ENCODE data around the gene AHNAK.
"Not testable (repeated sequence)": the region's sequence is repeated elsewhere in the genome, so short reads cannot be mapped to it uniquely, and the experiment has no call there.

The AHNAK gene

GRCh38 chr11:62450543-62451240, 95.9 kb downstream of the AHNAK start:
- in situ Hi-C loops (cut with MboI; ENCODE audit: low sequenced_read_pairs, unreplicated experiment): no loop called here
- DNase-seq (ENCODE audit: low spot score): no peak

DNA sequence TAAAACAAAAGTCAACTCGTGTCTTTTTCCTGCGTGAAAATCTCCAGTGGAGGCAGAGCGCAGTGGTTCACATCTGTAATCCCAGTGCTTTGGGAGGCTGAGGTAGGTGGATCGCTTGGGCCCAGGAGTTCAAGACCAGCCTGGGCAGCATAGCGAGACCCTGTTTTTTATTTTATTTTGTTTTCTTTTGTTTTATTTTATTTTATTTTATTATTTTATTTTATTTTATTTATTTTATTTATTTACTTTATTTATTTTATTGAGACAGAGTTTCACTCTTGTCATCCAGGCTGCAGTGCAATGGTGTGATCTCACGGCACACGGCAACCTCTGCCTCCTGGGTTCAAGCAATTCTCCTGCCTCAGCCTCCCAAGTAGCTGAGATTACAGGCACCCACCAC, 96.7 kb downstream of the AHNAK start:
- DNase-seq (ENCODE audit: low spot score); in situ Hi-C loops (cut with MboI; ENCODE audit: low sequenced_read_pairs, unreplicated experiment): not testable (repeated sequence)

More at GRCh38 chr11:62450543-62451240, 95.9 kb downstream of the AHNAK start:
- TF ChIP-seq, protein P1, sequence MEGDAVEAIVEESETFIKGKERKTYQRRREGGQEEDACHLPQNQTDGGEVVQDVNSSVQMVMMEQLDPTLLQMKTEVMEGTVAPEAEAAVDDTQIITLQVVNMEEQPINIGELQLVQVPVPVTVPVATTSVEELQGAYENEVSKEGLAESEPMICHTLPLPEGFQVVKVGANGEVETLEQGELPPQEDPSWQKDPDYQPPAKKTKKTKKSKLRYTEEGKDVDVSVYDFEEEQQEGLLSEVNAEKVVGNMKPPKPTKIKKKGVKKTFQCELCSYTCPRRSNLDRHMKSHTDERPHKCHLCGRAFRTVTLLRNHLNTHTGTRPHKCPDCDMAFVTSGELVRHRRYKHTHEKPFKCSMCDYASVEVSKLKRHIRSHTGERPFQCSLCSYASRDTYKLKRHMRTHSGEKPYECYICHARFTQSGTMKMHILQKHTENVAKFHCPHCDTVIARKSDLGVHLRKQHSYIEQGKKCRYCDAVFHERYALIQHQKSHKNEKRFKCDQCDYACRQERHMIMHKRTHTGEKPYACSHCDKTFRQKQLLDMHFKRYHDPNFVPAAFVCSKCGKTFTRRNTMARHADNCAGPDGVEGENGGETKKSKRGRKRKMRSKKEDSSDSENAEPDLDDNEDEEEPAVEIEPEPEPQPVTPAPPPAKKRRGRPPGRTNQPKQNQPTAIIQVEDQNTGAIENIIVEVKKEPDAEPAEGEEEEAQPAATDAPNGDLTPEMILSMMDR (IDR thresholded peaks at IDR 0.05; ENCODE audit: borderline replicate concordance, control extremely low read depth, extremely low read depth, insufficient read depth, missing control alignments): no peak

DNA sequence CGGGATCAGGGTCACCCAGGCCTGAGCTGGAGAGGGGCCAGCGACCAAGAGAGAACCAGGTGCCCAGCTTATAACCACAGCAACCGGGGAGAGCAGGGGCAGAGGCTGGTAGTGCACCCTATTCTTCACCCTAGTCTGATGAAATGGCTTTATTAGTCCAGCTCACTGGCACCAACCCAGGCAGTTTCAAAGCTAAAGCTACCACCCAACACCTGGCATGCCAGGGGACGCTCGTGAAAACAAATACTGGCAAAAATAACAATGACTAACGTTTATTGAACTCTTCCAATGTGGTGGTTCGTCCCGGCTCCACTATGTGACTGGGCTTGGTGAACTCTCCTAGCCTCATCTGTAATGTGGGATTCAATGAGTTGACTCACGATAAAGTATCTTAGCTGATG, 97.2 kb downstream of the AHNAK start:
- TF ChIP-seq, protein P1 (IDR thresholded peaks at IDR 0.05; ENCODE audit: borderline replicate concordance, control extremely low read depth, extremely low read depth, insufficient read depth, missing control alignments): no peak
- in situ Hi-C loops (cut with MboI; ENCODE audit: low sequenced_read_pairs, unreplicated experiment): no loop called here

GRCh38 chr11:62446091-62446490, 100.5 kb downstream of the AHNAK start:
- in situ Hi-C loops (cut with MboI; ENCODE audit: low sequenced_read_pairs, unreplicated experiment): no loop called here
- TF ChIP-seq, protein P1 (IDR thresholded peaks at IDR 0.05; ENCODE audit: borderline replicate concordance, control extremely low read depth, extremely low read depth, insufficient read depth, missing control alignments): no peak

More for the DNA sequence above, 97.2 kb downstream of the AHNAK start:
- DNase-seq (ENCODE audit: low spot score): no peak

GRCh38 chr11:62445314-62445740, 101.3 kb downstream of the AHNAK start:
- in situ Hi-C loops (cut with MboI; ENCODE audit: low sequenced_read_pairs, unreplicated experiment): no loop called here
- TF ChIP-seq, protein P1 (IDR thresholded peaks at IDR 0.05; ENCODE audit: borderline replicate concordance, control extremely low read depth, extremely low read depth, insufficient read depth, missing control alignments): no peak
- no peak for DNase-seq (ENCODE audit: low spot score)

More at GRCh38 chr11:62446091-62446490, 100.5 kb downstream of the AHNAK start:
- DNase-seq (ENCODE audit: low spot score): no peak

GRCh38 chr11:62444835-62445234, 101.8 kb downstream of the AHNAK start:
- in situ Hi-C loops (cut with MboI; ENCODE audit: low sequenced_read_pairs, unreplicated experiment): no loop called here
- no peak for DNase-seq (ENCODE audit: low spot score)
- TF ChIP-seq, protein P1 (IDR thresholded peaks at IDR 0.05; ENCODE audit: borderline replicate concordance, control extremely low read depth, extremely low read depth, insufficient read depth, missing control alignments): no peak

GRCh38 chr11:62444236-62444833, 102.3 kb downstream of the AHNAK start:
- TF ChIP-seq, protein P1 (IDR thresholded peaks at IDR 0.05; ENCODE audit: borderline replicate concordance, control extremely low read depth, extremely low read depth, insufficient read depth, missing control alignments): no peak
- DNase-seq (ENCODE audit: low spot score): peak; percentile 61
- in situ Hi-C loops (cut with MboI; ENCODE audit: low sequenced_read_pairs, unreplicated experiment): no loop called here
